NCI-H345 treated with DMSO at 0.1 percent for 48 hours (cell line): ENCODE measurements around the gene CORO7.
"Not testable (repeated sequence)": the region's sequence is repeated elsewhere in the genome, so short reads cannot be mapped to it uniquely, and the experiment has no call there.

ENCODE experiments used
- DNase-seq: peaks from one replicate; lab custom pipeline; 2025; ENCODE audit not compliant: unreplicated experiment; lab: John Stamatoyannopoulos, UW

The CORO7 gene

DNA sequence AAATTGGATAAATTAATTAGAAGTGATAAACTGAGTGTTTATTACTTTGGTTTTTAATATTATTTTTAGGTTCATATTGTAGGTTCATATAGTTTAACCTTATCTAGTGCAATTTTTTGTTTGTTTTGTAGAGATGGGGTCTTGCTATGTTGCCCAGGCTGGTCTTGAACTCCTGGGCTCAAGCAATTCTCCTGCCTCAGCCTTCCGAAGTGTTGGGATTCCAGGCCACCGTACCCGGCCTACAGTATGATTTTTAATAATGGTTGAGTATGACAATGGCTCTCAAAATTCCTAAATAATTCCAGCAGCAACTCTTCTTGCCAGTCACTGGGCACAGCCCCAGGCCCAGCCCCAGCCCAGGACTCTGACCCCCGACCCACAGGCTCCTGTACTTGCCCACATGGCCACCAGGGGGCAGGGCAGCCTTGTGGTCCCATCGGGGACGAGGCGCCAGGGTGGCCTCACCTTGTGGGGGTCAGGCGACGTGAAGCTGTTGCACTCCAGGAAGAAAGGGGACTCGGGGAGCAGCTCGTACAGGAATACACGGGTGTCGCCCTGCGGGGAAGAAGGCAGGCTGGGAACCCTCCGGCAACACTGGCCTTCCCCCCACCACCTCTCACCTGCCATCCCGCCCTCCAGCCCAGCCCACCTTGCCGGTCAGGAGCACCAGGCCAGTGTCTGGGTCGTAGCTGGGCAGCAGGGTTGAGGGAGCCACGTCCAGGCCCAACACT, 57.4 kb downstream of the CORO7 start:
- no peak for DNase-seq

GRCh38 chr16:4358236-4358635, 58.2 kb downstream of the CORO7 start:
- no peak for DNase-seq

DNA sequence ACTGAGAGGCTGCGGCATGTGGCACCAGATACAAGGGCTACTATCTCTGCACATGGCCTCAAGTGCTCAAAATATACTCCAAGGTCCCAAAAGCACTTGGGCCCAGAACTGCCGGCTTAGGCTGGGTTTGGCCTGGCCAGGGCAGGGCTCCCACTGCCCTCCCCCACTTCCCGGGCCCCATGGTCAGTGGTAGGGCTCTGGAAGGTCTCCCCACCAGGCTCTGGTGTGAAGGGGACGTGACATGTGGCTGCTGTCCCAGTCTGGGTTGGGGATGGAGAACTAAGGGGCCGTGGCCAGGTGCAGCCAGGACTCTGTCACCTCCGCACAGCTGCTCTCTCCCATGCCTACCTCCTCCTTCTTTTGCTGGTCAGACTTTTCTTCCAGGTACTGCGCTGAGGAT, 59.6 kb downstream of the CORO7 start:
- no peak for DNase-seq

DNA sequence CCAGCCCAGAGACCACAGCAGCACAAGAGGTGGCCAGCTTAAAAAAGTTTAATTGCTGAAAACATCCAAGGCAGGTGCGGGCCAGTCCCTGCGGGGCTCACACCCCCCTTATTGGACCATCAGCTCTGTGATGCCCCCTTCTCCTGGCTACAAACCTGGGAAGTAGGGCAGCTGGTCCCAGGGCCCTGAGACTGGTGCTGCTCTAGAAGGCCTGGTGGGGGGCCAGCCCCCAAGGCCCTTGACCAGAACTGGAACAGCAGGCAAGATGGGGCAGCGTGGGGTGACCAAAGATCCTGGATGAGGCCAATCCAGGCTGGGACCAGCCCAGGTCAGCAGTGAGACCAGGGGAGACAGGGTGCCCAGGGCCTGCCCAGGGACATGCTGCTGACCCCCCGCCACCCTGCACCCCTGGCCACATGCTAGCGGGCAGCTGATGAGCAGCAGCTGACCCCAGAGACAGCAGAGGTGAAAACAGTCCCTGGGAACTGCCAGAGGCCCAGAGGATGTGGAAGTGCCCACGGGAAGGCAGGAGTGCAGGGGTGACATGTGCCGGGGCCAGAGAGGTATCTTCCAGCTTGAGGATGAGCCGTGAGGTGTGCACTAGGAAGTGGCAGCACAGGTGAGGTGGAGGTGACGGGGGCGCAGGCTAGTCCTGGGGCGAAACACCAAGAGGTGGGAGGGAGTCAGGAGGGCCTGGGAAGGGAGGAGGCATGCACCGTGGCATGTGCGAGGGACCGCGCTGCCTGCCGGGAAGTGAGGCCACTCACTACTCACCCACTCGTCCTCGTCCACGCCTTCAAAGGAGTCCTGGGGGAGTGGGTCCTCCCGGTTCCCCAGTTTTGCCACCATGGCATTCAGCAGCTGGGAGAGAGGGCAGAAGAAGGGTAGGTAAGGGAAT, 61.6 kb downstream of the CORO7 start:
- DNase-seq: no peak

GRCh38 chr16:4353675-4354074, 62.7 kb downstream of the CORO7 start:
- peak; percentile 15 for DNase-seq

- DNase-seq: no peak
Observed at GRCh38 chr16:4352843-4353242, 63.6 kb downstream of the CORO7 start.

DNA sequence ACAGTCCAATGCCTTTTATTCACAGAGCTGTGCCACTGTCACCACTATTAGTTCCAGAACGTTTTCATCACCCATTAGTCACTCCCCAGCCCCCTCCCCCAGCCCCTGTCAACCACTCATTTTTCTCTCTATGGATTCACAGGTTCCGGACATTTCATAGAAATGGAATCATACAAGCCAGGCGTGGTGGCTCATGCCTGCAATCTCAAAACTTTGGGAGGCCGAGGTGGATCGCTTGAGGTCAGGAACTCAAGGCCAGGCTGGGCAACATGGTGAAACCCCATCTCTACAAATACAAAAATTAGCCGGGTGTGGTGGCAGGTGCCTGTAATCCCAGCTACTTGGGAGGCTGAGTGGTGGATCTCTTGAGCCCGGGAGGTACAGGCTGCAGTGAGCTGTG, 64.5 kb downstream of the CORO7 start:
- DNase-seq: no peak

DNA sequence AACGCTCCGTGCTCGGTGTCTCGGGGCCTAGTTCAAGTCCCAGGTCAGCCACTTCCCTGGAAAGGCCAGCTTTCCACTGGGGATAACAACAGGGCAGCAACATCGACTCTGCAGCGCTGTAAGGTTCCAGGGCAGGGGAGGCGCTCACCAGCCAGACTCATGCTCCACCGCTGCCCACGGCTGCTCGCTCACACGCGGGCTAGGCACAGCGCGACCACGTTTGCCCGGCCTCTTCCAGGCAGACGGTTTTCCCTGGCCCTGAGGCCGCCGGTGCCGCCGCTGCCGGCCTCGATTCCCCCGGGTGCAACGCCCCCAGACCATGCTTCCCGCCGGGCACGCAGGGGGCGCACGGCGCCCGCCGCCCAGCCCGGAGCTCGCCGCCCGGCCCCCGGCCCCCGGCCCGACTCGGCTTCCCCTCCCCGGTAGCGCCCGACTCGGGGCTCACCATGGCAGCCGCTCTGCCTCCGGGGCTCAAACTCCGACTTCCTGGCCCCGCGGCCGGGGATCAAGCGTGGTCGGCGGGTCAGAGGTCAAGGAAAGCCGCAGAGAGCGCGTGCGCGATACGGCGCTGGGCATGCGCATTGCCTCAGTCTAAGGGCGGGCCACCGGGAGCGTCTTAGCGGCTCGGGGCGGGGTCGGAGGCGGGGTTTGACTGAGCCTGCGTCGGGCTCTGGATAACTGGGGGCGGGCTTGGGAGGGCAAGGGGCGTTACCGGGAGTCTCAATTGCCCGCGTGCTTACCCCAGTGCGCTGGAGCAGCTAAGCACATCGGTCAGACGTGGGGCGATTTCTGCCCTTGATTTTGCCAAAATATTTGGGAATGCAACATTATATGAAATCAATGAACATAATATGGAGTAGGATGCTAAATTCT, 65.4 kb downstream of the CORO7 start, which contains the start of gene PAM16:
Gene PAM16, minus strand, starts transcription at position 535 of the 873 bp plus-strand sequence. Its CDS starts 87 bp downstream, at position 448.
- DNase-seq: peak; percentile 90

DNA sequence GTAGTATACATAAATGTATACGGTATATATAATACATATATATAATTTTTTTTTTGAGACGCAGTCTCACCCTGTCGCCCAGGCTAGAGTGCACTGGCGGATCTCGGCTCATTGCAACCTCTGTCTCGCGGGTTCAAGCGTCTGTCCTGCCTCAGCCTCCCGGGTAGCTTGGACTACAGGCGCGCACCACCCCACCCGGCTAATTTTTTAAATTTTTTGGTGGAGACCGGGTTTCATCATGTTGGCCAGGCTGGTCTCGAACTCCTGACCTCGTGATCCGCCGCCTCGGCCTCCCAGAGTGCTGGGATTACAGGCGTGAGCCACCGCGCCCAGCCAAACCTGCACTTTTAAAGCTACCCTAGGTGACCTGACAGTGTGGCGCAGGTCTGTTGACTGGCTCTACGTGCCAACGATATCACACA, 66.0 kb downstream of the CORO7 start:
- DNase-seq: no peak

DNA sequence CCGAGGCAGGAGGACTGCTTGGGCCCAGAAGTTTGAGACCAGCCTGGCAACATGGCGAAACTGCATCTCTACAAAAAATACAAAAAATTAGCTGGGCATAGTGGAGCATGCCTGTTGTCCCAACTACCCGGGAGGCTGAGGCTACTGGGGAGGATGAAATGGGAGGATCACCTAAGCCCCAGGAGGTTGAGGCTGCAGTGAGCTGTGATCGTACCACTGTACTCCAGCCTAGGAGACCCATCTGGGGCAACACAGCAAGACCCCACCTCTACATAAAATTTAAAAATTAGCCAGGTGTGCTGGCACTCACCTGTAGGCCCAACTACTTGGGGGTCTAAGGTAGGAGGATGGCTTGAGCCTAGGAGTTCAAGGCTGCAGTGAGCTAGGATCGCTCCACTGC, 67.1 kb downstream of the CORO7 start:
- no peak for DNase-seq

DNA sequence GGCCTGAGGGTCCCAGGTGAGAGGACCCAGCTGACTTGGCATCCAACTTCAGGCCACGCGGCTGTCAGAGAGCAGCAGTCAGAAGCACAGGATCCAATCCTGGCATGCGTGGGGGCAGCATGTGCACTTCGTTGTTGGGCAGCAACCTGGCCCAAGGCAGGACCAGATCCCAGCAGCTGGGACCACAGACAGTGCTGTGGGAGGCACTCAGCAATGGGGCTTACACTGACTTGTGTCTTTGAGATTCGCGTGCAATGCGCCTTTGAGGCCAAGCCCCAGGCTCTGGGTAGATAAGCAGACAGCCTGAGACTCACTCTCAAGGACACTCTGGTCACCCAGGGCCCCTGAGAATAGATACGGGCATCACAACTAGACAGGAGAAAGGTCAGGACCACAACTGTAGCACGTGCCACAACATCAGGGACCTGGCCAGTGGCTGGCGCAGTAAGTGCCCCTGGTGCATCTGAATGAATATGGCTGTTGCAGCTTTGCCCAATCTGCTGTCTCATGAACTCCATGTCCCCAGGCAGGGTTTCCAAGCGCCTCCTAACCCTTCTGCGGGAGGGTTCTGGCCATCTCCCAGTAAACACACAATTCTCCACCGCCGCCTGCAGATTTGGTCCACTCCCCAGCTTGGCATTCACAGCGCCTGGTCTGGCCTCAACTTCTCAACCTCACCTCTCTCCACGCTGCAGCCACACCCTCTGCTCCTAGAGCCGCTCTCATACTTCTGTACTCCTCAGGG, 68.5 kb downstream of the CORO7 start:
- DNase-seq: no peak

DNA sequence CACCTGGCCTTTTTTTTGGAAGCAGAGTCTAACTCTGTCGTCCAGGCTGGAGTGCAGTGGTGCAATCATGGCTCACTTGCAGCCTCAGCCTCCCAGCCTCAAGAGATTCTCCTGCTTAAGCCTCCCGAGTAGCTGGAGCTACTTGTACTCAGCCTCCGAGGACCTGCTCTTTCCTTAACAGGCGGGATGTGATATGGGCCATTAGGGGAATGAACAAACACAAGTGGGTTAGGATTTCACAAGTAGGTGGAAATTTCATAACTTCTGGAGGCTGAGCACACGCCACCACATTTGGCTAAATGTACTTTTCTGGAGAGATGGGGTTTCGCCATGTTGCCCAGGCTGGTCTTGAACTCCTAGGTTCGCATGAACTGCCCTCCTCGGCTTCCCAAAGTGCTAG, 69.4 kb downstream of the CORO7 start:
- no peak for DNase-seq

GRCh38 chr16:4345836-4346781, 70.3 kb downstream of the CORO7 start:
- DNase-seq: peak; percentile 56

DNA sequence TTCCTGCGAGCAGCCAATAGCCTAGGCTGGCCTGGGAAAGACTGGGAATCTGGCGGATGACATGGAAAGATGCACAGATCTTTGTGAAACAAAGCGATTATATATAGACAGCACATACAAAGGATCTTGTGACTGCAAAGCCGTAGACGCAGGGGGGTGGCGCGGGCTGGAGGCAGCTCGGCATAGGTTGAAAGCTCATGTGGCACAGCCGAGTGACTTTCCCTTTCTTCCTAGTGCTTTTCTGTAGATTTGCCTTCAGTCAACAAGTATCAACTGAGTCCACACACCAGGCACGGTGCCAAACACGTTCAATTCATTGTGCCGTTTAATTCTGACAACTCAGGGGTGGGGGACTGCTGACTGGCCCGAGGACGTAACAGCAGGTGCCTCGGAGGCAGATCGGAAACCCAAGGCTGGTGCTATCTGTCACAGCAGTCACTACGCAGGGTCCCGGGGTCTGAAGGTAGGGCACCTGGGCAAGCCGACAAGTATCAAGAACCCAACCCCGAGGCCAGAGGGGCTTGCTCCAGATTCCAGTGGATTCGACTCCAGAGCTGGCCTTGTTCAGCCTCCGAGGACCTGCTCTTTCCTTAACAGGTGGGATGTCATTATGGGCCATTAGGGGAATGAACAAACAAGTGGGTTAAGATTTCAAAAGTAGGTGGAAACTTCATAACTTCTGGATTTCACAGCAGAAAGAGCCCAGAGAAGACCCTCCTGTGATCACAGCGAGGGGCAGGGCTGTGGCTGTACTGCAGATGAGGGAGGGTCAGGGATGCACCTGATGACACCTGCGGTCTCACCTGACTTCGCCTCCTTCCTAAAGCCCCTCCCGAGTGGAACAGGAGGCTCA, 71.2 kb downstream of the CORO7 start:
- peak; percentile 99 for DNase-seq

DNA sequence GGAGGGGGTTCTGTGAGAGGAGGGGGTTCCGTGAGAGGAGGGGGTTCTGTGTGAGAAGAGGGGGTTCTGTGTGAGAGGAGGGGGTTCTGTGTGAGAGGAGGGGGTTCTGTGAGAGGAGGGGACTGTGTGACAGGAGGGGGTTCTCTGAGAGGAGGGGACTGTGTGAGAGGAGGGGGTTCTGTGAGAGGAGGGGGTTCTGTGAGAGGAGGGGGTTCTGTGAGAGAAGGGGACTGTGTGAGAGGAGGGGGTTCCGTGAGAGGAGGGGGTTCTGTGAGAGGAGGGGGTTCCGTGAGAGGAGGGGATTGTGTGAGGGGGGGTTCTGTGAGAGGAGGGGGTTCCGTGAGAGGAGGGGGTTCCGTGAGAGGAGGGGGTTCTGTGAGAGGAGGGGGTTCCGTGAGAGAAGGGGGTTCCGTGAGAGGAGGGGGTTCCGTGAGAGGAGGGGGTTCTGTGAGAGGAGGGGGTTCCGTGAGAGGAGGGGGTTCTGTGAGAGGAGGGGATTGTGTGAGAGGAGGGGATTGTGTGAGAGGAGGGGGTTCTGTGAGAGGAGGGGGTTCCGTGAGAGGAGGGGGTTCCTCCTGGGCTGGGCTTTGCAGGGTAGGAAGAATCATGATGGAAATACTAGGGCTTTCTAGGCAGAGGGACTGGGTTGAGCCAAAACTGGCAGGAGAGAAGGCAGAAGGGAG, 72.0 kb downstream of the CORO7 start:
- DNase-seq: not testable (repeated sequence)

DNA sequence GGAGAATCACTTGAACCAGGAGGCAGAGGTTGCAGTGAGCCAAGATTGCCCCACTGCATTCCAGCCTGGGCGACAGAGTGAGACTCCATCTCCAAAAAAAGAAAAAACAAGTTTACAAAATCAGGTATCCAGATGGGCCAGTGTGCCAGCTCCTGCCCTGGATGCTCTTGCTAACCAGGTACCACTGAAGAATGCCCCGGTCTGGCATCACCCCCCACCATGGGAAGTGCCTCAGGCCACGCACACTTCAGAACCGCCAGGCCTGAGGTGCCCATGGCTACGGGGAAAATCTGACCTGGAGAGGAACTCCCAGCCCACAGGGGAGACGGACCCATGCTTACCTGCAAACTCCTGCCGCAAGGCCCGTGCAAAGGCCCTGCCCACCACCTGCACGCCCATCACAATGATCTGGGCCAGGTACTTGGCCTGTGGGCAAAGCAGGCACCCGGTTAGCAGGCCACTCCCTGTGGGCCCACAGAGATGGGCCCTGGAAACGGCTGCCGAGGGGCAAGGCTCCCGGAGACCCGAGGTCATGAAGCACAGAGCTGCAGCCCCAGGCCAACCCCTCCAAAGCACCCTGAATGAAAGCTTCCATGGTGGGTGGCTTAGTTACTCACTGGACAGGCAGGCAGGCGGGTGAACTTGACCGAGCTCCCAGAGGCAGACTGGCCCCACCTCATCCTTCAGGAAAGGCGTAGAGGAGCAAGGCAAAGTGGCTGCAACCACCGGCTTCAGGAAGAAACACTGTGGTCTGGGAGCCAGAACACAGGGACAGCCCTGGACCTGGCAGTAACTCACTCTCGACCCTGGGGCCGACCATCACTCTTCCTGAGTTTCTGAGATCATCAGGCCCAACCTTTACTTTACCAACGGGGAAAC, 73.3 kb downstream of the CORO7 start:
- no peak for DNase-seq

DNA sequence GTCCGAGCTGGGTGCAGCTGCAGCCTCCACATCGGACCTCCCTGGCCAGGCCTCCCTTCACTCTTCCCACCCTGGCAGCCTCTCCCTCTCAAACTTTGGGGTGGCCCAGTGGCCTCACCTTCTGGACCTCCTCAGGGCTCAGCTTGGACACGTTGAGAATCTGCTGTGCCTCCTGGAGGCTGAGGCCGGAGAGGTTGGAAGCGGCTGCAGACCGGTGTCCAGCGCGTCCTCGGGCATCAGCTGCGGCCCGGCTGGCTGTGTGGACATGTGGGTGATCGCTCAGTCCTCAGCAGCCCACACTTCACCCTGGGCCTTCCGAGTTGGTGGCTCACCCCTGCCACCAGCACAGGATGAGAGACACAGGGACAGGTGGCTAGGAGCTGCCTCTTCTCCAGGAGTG, 75.1 kb downstream of the CORO7 start:
- DNase-seq: no peak
